VCaP (cell line): ENCODE data around the gene CD163.

Experiments
- H3K27ac ChIP-seq: fragments of 450-650 bp; 2 replicates; pipeline ENCODE4 v1.5.1; 2017
- TF ChIP-seq, protein P1 (sequence below): fragments of 450-650 bp; conservative IDR thresholded peaks from 2 replicates; pipeline ENCODE4 v1.5.1; 2017; ENCODE audit warnings: mild to moderate bottlenecking, moderate library complexity

CD163 gene

DNA sequence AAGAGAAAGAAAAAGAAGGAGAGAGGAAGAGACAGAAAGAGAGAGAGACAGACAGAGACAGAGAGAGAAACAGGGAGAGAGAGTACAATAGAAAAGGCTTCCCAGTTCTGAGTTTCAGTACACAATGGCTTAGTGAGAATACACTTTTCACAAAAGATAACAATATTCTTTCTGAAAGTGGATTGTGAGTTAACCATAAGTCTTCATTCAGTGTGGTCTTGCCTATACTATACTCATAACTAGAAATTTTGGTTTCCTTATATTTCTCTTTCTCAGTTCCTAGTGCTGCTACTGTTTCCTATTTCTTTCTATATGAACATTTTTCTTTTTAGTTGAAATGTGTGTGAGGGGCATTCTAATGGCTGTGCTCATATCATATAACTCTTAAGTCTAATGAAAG is 68.9 kb downstream of the CD163 start:
- TF ChIP-seq, protein P1, sequence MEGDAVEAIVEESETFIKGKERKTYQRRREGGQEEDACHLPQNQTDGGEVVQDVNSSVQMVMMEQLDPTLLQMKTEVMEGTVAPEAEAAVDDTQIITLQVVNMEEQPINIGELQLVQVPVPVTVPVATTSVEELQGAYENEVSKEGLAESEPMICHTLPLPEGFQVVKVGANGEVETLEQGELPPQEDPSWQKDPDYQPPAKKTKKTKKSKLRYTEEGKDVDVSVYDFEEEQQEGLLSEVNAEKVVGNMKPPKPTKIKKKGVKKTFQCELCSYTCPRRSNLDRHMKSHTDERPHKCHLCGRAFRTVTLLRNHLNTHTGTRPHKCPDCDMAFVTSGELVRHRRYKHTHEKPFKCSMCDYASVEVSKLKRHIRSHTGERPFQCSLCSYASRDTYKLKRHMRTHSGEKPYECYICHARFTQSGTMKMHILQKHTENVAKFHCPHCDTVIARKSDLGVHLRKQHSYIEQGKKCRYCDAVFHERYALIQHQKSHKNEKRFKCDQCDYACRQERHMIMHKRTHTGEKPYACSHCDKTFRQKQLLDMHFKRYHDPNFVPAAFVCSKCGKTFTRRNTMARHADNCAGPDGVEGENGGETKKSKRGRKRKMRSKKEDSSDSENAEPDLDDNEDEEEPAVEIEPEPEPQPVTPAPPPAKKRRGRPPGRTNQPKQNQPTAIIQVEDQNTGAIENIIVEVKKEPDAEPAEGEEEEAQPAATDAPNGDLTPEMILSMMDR: no peak
- H3K27ac ChIP-seq: no peak overlapping the region

DNA sequence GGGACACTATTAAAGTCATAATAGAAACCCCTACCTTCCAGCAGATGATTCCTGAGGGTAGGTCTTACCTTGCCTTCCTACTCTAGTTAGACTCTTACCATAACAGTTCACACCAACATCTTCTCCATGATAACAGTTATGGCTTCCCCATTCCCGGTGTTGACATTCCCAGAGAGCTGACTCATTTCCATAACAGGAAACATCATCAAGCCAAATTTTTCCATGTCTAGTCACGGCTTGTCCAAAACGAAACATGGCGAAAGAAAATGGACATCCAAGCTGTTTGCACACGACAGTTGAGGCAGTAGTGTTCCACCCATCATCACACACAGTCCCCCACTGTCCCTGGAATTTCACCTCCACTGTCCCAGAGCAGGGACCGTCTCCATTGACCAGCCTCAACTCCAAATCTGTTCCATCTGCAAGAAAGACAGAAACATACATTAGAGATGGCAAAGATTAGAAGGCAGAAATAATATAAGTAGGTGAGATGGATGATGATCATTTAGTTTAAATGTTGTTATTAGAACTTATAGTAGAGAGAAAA is 70.2 kb downstream of the CD163 start:
- no peak overlapping the region for H3K27ac ChIP-seq
- TF ChIP-seq, protein P1: no peak

DNA sequence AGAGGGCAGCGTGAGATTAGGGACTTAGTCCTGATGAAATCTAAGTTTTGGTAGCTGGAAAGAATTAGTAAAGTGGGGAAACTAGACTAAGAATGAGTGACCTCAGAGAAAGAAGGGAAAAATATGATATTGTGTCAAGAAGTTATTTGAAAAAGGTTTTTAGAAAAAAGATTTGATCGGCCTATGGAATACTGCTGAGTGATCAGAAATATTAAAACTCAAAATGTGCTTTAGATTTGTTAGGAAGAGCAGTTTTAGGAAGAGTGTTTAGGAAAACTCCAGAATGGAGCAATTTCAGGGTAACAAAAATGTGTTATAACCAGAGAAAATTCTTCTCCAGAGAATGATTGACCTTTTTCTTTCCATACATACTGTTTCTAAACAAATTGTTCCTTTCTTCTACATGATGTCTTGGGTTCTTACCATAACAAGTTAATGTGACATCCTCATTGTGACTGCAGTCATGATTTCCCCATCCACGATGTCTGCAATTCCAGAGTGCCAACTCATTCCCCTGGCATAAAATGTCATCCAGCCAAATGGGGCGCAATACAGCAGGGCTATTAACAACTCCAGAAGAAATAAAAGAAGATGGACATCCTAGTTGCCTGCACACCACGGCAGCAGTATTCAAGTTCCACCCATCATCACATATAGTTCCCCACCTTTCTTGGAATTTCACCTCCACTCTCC is 71.4 kb downstream of the CD163 start:
- H3K27ac ChIP-seq: no peak overlapping the region
- TF ChIP-seq, protein P1: no peak
